Neural cell (in vitro differentiated cells): ENCODE data around the gene NDEL1. TPM values are rescaled to one million over a fixed set of nuclear protein-coding genes. Genes with fewer than 3 reads are reported as not detected.

Experiments used
- H2AFZ ChIP-seq: fragments of 200-600, 300-800 bp; sonication (generic), shearing (Covaris generic); 2 replicates; pipeline ENCODE4 v1.6.0; 2014; ENCODE audit warnings: low read depth, mild to moderate bottlenecking, antibody characterized with exemption, low read length, moderate library complexity
- H3F3A ChIP-seq: fragments of 200-600 bp; shearing (Covaris generic); 2 replicates; pipeline ENCODE4 v1.6.1; 2016; ENCODE audit warnings: mild to moderate bottlenecking, moderate library complexity, mixed read lengths, antibody characterized with exemption, low read length; ENCODE audit not compliant: insufficient read depth, poor library complexity, severe bottlenecking
- H3K27ac ChIP-seq: fragments of 200-600, 300-800 bp; sonication (generic), shearing (Covaris generic); 2 replicates; pipeline ENCODE4 v1.5.1; 2014; ENCODE audit warnings: mild to moderate bottlenecking, low read length, moderate library complexity
- H3K27me3 ChIP-seq: fragments of 300-800, 200-600 bp; sonication (generic), shearing (Covaris generic); 2 replicates; pipeline ENCODE4 v1.6.0; 2014; ENCODE audit warnings: mild to moderate bottlenecking, low read depth, low read length, moderate library complexity; ENCODE audit not compliant: insufficient read depth
- H3K36me3 ChIP-seq: fragments of 300-800, 200-600 bp; sonication (generic), shearing (Covaris generic); 2 replicates; pipeline ENCODE4 v1.5.1; 2014; ENCODE audit warnings: mild to moderate bottlenecking, antibody characterized with exemption, low read length, moderate library complexity; ENCODE audit not compliant: insufficient read depth
- H3K4me2 ChIP-seq: fragments of 300-800, 200-600 bp; sonication (generic), shearing (Covaris generic); 2 replicates; pipeline ENCODE4 v1.6.0; 2014; ENCODE audit warnings: mild to moderate bottlenecking, low read length
- H3K4me3 ChIP-seq: fragments of 300-800, 200-600 bp; sonication (generic), shearing (Covaris generic); 2 replicates; pipeline ENCODE4 v1.5.1; 2014; ENCODE audit warnings: mild to moderate bottlenecking, low read length, moderate library complexity
- H3K79me2 ChIP-seq: fragments of 200-600 bp; shearing (Covaris generic); replicated peaks from 2 replicates; pipeline ENCODE4 v1.6.0; 2014; ENCODE audit warnings: mild to moderate bottlenecking, low read length, moderate library complexity; ENCODE audit not compliant: insufficient read depth
- H3K9ac ChIP-seq: fragments of 300-800, 200-600 bp; sonication (generic), shearing (Covaris generic); 2 replicates; pipeline ENCODE4 v1.6.1; 2016; ENCODE audit warnings: mild to moderate bottlenecking, low read length, mixed read lengths
- H3K9me2 ChIP-seq: fragments of 200-600 bp; shearing (Covaris generic); 2 replicates; pipeline ENCODE4 v1.6.1; 2016; ENCODE audit warnings: mild to moderate bottlenecking, low read length, mixed read lengths; ENCODE audit not compliant: insufficient read depth
- H3K9me3 ChIP-seq: fragments of 200-600, 300-800 bp; sonication (generic), shearing (Covaris generic); 2 replicates; pipeline ENCODE4 v1.6.1; 2016; ENCODE audit warnings: mild to moderate bottlenecking, mixed run types, low read length, moderate library complexity, mixed read lengths
- H4K20me1 ChIP-seq: fragments of 200-600 bp; shearing (Covaris generic); 2 replicates; pipeline ENCODE4 v1.6.1; 2016; ENCODE audit warnings: mild to moderate bottlenecking, mixed run types; ENCODE audit not compliant: insufficient read depth
- EP300 ChIP-seq: fragments of 450-650 bp; conservative IDR thresholded peaks from 2 replicates; pipeline ENCODE4 v1.6.1; 2014; ENCODE audit warnings: antibody characterized with exemption, mild to moderate bottlenecking, moderate library complexity; ENCODE audit not compliant: poor library complexity, severe bottlenecking
- EZH2 ChIP-seq: fragments of 200-600, 300-800 bp; shearing (Covaris generic), sonication (generic); IDR thresholded peaks from 2 replicates; pipeline ENCODE4 v1.6.1; 2014; ENCODE audit warnings: antibody characterized with exemption, low read length, borderline replicate concordance, mild to moderate bottlenecking; ENCODE audit not compliant: insufficient read depth, poor library complexity, severe bottlenecking
- MXI1 ChIP-seq: fragments of 450-650 bp; conservative IDR thresholded peaks from 2 replicates; pipeline ENCODE4 v1.6.1; 2014; ENCODE audit warnings: antibody characterized with exemption, mild to moderate bottlenecking; ENCODE audit not compliant: poor library complexity, severe bottlenecking
- POLR2AphosphoS5 ChIP-seq: IDR thresholded peaks from 2 replicates; pipeline ENCODE4 v1.6.1; 2012
- RAD21 ChIP-seq: fragments of 450-650 bp; conservative IDR thresholded peaks from 2 replicates; pipeline ENCODE4 v1.6.1; 2014; ENCODE audit warnings: antibody characterized with exemption, mild to moderate bottlenecking, moderate library complexity
- SMC3 ChIP-seq: fragments of 450-650 bp; conservative IDR thresholded peaks from 2 replicates; pipeline ENCODE4 v1.6.1; 2014; ENCODE audit warnings: antibody characterized with exemption, mild to moderate bottlenecking, moderate library complexity; ENCODE audit not compliant: poor library complexity
- TAF1 ChIP-seq: IDR thresholded peaks from 2 replicates; pipeline ENCODE4 v1.6.1; 2012; ENCODE audit warnings: low read depth
- polyA plus RNA-seq: library from polyadenylated mRNA; depleted of rRNA; stranded (reverse); fragments of >200 nt; gene quantifications from 2 replicates; pipeline ENCODE4 v1.2.3, GENCODE V29; 2014
- TF ChIP-seq, protein P1 (sequence below): IDR thresholded peaks from 2 replicates; pipeline ENCODE4 v1.6.1; 2012; ENCODE audit warnings: borderline replicate concordance
- TF ChIP-seq, protein P2 (sequence below): fragments of 450-650 bp; IDR thresholded peaks from 2 replicates; pipeline ENCODE4 v1.5.1; 2014; ENCODE audit warnings: antibody characterized with exemption, mild to moderate bottlenecking, moderate library complexity; ENCODE audit not compliant: poor library complexity, severe bottlenecking

Gene NDEL1
- polyA plus RNA-seq, 1 donor from 2014 or later: 25.7 TPM

DNA sequence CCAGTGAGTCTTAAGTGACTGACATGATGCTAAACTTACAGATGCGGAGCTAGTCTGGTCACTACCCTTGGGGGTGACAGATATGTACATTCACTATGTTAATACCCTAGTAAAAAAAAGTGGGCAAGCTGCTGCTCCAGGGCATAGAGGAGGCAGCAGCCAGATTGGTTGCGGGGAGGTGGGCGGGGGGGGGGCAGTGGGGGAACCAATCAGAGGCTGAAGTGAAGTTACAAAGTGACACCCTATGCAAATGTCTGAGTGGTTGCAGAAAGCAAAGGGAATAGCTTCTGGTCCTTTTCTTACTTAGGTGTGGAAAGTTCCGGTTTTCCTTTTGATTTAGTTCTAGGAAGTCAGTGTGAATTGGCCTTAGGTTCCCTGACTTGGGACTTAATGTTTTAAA is 12.1 kb downstream of the NDEL1 start (continued):
- no peak for TF ChIP-seq SMC3
- no peak for TF ChIP-seq RAD21

DNA sequence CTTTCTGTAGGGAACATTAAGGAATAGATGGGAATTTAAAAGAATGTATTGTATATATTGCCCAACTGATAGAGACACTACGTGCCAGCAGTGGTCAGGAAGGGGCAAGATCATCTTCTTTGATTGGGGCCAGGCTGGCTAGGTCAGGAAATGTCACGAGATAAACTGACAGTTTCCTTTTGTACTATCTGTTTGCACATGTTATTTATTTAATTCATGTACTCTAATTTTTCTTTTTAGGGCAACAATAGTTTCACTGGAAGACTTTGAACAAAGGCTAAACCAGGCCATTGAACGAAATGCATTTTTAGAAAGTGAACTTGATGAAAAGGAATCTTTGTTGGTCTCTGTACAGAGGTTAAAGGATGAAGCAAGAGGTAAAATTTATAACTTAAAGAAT is 12.6 kb downstream of the NDEL1 start:
- no peaks in the 10 kb centered on the region for H3K27me3 ChIP-seq
- H3F3A ChIP-seq: no peaks in the 10 kb centered on the region
- peaks cover 13% of the 10 kb centered on the region for H3K36me3 ChIP-seq
- H3K27ac ChIP-seq: no peak overlapping the region
- H3K9me2 ChIP-seq: no peaks in the 10 kb centered on the region
- TF ChIP-seq EZH2: no peak
- TF ChIP-seq, protein P1, sequence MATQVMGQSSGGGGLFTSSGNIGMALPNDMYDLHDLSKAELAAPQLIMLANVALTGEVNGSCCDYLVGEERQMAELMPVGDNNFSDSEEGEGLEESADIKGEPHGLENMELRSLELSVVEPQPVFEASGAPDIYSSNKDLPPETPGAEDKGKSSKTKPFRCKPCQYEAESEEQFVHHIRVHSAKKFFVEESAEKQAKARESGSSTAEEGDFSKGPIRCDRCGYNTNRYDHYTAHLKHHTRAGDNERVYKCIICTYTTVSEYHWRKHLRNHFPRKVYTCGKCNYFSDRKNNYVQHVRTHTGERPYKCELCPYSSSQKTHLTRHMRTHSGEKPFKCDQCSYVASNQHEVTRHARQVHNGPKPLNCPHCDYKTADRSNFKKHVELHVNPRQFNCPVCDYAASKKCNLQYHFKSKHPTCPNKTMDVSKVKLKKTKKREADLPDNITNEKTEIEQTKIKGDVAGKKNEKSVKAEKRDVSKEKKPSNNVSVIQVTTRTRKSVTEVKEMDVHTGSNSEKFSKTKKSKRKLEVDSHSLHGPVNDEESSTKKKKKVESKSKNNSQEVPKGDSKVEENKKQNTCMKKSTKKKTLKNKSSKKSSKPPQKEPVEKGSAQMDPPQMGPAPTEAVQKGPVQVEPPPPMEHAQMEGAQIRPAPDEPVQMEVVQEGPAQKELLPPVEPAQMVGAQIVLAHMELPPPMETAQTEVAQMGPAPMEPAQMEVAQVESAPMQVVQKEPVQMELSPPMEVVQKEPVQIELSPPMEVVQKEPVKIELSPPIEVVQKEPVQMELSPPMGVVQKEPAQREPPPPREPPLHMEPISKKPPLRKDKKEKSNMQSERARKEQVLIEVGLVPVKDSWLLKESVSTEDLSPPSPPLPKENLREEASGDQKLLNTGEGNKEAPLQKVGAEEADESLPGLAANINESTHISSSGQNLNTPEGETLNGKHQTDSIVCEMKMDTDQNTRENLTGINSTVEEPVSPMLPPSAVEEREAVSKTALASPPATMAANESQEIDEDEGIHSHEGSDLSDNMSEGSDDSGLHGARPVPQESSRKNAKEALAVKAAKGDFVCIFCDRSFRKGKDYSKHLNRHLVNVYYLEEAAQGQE: no peak
- TF ChIP-seq RAD21: no peak
- no peak for TF ChIP-seq SMC3
- no peak for TF ChIP-seq MXI1
- TF ChIP-seq EP300: no peak
- TF ChIP-seq, protein P2, sequence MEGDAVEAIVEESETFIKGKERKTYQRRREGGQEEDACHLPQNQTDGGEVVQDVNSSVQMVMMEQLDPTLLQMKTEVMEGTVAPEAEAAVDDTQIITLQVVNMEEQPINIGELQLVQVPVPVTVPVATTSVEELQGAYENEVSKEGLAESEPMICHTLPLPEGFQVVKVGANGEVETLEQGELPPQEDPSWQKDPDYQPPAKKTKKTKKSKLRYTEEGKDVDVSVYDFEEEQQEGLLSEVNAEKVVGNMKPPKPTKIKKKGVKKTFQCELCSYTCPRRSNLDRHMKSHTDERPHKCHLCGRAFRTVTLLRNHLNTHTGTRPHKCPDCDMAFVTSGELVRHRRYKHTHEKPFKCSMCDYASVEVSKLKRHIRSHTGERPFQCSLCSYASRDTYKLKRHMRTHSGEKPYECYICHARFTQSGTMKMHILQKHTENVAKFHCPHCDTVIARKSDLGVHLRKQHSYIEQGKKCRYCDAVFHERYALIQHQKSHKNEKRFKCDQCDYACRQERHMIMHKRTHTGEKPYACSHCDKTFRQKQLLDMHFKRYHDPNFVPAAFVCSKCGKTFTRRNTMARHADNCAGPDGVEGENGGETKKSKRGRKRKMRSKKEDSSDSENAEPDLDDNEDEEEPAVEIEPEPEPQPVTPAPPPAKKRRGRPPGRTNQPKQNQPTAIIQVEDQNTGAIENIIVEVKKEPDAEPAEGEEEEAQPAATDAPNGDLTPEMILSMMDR: no peak
- TF ChIP-seq POLR2AphosphoS5: no peak
- no peaks in the 10 kb centered on the region for H3K79me2 ChIP-seq
- H3K9ac ChIP-seq: no peak overlapping the region
- H3K9me3 ChIP-seq: no peaks in the 10 kb centered on the region
- H3K4me3 ChIP-seq: no peak overlapping the region
- H4K20me1 ChIP-seq: no peaks in the 10 kb centered on the region
- H3K4me2 ChIP-seq: no peak overlapping the region
- no peak overlapping the region for H2AFZ ChIP-seq

DNA sequence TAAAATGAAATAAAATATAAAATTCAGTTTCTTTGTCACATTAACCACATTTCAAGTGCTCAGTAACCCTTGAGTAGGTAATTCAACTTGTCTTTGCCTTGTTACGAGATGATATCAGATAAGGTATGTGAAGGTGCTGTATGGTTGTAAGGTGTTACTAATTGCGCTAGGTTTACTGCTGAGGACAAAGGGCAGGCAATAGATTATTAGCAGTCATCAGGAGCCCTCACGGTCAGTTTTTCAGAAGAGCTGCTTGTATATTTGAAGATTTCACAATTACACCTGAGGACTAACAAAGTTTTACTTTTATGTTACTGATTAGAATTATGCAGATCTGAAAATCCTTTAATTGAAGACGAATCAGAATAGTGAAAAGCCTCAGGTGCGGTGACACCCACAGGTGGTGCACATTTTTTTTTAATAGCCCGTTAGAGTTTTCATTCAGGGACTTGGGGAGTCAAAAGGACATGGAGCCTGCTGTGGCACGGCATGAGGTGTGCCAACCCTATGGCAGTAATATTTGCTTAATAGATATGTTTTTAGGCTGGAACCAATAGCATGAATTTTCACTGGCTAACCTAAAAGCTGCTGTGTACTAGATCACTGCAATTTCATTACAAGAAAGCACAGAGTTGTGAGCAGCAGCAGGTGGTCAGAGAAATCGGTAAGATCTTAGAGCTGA is 16.4 kb downstream of the NDEL1 start:
- H4K20me1 ChIP-seq: no peaks in the 10 kb centered on the region
- no peak overlapping the region for H2AFZ ChIP-seq
- H3K36me3 ChIP-seq: peaks cover 13% of the 10 kb centered on the region
- H3K9me3 ChIP-seq: no peaks in the 10 kb centered on the region
- H3K4me3 ChIP-seq: no peak overlapping the region
- H3K27me3 ChIP-seq: no peaks in the 10 kb centered on the region
- no peak overlapping the region for H3K27ac ChIP-seq
- H3K79me2 ChIP-seq: no peaks in the 10 kb centered on the region
- no peaks in the 10 kb centered on the region for H3F3A ChIP-seq
- no peak overlapping the region for H3K9ac ChIP-seq
- TF ChIP-seq MXI1: no peak
- TF ChIP-seq, protein P1: no peak
- TF ChIP-seq POLR2AphosphoS5: no peak
- TF ChIP-seq EP300: no peak
- TF ChIP-seq TAF1: no peak
- no peak for TF ChIP-seq SMC3
- TF ChIP-seq EZH2: no peak
- TF ChIP-seq, protein P2: no peak
- TF ChIP-seq RAD21: no peak
- H3K9me2 ChIP-seq: no peaks in the 10 kb centered on the region
- H3K4me2 ChIP-seq: no peak overlapping the region
